Measurements from ENCODE around the gene N4BP2.

DNA sequence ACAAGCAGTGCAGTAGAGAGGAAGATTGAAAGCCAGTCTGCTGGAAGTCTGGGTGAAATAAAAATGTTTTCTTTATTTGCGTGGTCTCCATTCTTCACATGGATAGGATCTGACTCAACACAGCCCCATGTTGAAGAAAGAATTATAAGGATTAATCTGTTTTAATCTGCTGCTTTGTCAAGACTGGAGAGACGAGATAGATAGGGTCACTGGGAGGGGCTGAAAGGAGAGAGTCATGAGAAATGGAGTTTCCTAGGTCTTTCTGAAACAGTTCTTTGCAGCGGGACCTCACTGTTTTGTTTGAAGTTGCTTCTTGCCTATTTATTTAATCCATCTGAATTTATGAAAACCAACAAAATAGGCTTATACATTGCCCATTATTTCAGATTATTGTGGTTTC is 107.8 kb downstream of the N4BP2 start:
- TF ChIP-seq TCF7L2 (IDR thresholded peaks at IDR 0.05; ENCODE audit: low read depth, low read length), result no peak
- TF ChIP-seq, protein P1, sequence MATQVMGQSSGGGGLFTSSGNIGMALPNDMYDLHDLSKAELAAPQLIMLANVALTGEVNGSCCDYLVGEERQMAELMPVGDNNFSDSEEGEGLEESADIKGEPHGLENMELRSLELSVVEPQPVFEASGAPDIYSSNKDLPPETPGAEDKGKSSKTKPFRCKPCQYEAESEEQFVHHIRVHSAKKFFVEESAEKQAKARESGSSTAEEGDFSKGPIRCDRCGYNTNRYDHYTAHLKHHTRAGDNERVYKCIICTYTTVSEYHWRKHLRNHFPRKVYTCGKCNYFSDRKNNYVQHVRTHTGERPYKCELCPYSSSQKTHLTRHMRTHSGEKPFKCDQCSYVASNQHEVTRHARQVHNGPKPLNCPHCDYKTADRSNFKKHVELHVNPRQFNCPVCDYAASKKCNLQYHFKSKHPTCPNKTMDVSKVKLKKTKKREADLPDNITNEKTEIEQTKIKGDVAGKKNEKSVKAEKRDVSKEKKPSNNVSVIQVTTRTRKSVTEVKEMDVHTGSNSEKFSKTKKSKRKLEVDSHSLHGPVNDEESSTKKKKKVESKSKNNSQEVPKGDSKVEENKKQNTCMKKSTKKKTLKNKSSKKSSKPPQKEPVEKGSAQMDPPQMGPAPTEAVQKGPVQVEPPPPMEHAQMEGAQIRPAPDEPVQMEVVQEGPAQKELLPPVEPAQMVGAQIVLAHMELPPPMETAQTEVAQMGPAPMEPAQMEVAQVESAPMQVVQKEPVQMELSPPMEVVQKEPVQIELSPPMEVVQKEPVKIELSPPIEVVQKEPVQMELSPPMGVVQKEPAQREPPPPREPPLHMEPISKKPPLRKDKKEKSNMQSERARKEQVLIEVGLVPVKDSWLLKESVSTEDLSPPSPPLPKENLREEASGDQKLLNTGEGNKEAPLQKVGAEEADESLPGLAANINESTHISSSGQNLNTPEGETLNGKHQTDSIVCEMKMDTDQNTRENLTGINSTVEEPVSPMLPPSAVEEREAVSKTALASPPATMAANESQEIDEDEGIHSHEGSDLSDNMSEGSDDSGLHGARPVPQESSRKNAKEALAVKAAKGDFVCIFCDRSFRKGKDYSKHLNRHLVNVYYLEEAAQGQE (IDR thresholded peaks at IDR 0.05; ENCODE audit: insufficient read depth in 1 of 2, low read depth in 2 of 2, low read length in 1 of 2), result no peak
